HCT116 (cell line): ENCODE data around the gene NBEAL2. TPM values are rescaled to one million over a fixed set of nuclear protein-coding genes. Genes with fewer than 3 reads are reported as not detected.

ENCODE experiments used
- ATAC-seq: fragments of 200-7000 bp; cut with Tn5 transposase; 2 replicates; pipeline ENCODE4 v1.9.1; 2020; ENCODE audit warnings: mild to moderate bottlenecking, moderate library complexity
- BruUV-seq: library from RNA; stranded (reverse); fragments of 400-500 nt; replicated peaks from 2 replicates; lab custom pipeline; 2021; lab: Mats Ljungman, UMichigan
- CTCF ChIA-PET: fragments of 300-600 bp; sonication (Branson Sonifier 250); formaldehyde crosslinking; loops from one replicate; lab custom pipeline; 2021; ENCODE audit warnings: antibody characterized with exemption; lab: Charles Lee
- POLR2A ChIA-PET: fragments of 300-600, 350-600 bp; sonication (Branson Sonifier 250); formaldehyde crosslinking; loops from one replicate; lab custom pipeline; 2021; ENCODE audit warnings: antibody characterized with exemption; lab: Charles Lee
- RAD21 ChIA-PET, 2 experiments: fragments of 300-600 bp; sonication (Branson Sonifier 250); formaldehyde crosslinking; loops; one replicate each; lab custom pipeline; 2023; ENCODE audit warnings: low total read pairs in 2 of 2; ENCODE audit not compliant: uncharacterized antibody in 2 of 2, unreplicated experiment in 2 of 2, low non-redundant PET in 1 of 2; lab: Charles Lee
- DNase-seq: peaks from one replicate; pipeline ENCODE4 v3.0.0-alpha.2; 2010; ENCODE audit warnings: low read depth, low spot score
- H2AFZ ChIP-seq: fragments of 200-600 bp; shearing (Covaris generic), sonication (generic); 2 replicates; pipeline ENCODE4 v1.6.1; 2017; ENCODE audit warnings: low read depth, mixed run types, mixed read lengths, antibody characterized with exemption, low read length; ENCODE audit not compliant: poor library complexity, severe bottlenecking
- H3K27ac ChIP-seq: 2 replicates; pipeline ENCODE4 v1.5.1; 2012; ENCODE audit warnings: low read depth, low read length
- H3K27me3 ChIP-seq: fragments of 200-600 bp; sonication (generic); 2 replicates; pipeline ENCODE4 v1.6.1; 2016; ENCODE audit warnings: mixed run types, low read length, mixed read lengths; ENCODE audit not compliant: insufficient read depth
- H3K36me3 ChIP-seq, 2 experiments: fragments of 200-500 bp in 1 of 2; fragments of 200-600 bp in 1 of 2; sonication (Bioruptor generic) in 1 of 2; sonication (generic) in 1 of 2; 2 replicates each; pipeline versions ENCODE4 v1.5.1 to v1.6.1; 2014 to 2016; ENCODE audit warnings: low read length in 2 of 2, inconsistent platforms in 1 of 2, mixed read lengths in 1 of 2, mixed run types in 1 of 2; ENCODE audit not compliant: insufficient read depth in 2 of 2, control insufficient read depth in 1 of 2
- H3K4me1 ChIP-seq, 2 experiments: fragments of 200-600 bp in 1 of 2; sonication (generic) in 1 of 2; 2 replicates each; pipeline versions ENCODE4 v1.5.1 to v1.6.1; 2012 to 2017; ENCODE audit warnings: low read length in 2 of 2, inconsistent platforms in 1 of 2, mild to moderate bottlenecking in 1 of 2, mixed read lengths in 1 of 2, mixed run types in 1 of 2, moderate library complexity in 1 of 2; ENCODE audit not compliant: insufficient read depth in 2 of 2, control insufficient read depth in 1 of 2
- H3K4me2 ChIP-seq: fragments of 200-600 bp; sonication (generic); 2 replicates; pipeline ENCODE4 v1.6.1; 2017; ENCODE audit warnings: mixed run types, low read length, mixed read lengths
- H3K4me3 ChIP-seq, 2 experiments: fragments of 200-600 bp in 1 of 2; sonication (generic) in 1 of 2; replicated peaks in 1 of 2; 2 replicates each; pipeline ENCODE4 v1.5.1; 2011 to 2016; ENCODE audit warnings: low read length in 2 of 2, control low read depth in 1 of 2, low read depth in 1 of 2, mild to moderate bottlenecking in 1 of 2, mixed read lengths in 1 of 2, mixed run types in 1 of 2
- H3K79me2 ChIP-seq: fragments of 200-600 bp; sonication (generic); 2 replicates; pipeline ENCODE4 v1.6.1; 2017; ENCODE audit warnings: mild to moderate bottlenecking, mixed run types, low read length, moderate library complexity, mixed read lengths; ENCODE audit not compliant: insufficient read depth
- H3K9ac ChIP-seq: fragments of 200-600 bp; sonication (generic); 2 replicates; pipeline ENCODE4 v1.6.1; 2016; ENCODE audit warnings: low read length, mixed read lengths
- H3K9me2 ChIP-seq: fragments of 200-600 bp; sonication (generic), shearing (Covaris generic); 2 replicates; pipeline ENCODE4 v1.6.1; 2017; ENCODE audit warnings: mixed run types, mild to moderate bottlenecking, moderate library complexity; ENCODE audit not compliant: insufficient read depth
- H3K9me3 ChIP-seq, 2 experiments: fragments of 200-500 bp in 1 of 2; fragments of 200-600 bp in 1 of 2; sonication (Bioruptor generic) in 1 of 2; sonication (generic) in 1 of 2; 2 replicates each; pipeline ENCODE4 v1.6.1; 2014 to 2017; ENCODE audit warnings: low read length in 2 of 2, mixed read lengths in 2 of 2, inconsistent platforms in 1 of 2, low read depth in 1 of 2, mild to moderate bottlenecking in 1 of 2, mixed run types in 1 of 2, moderate library complexity in 1 of 2; ENCODE audit not compliant: control insufficient read depth in 1 of 2, insufficient read depth in 1 of 2
- H4K20me1 ChIP-seq: fragments of 200-600 bp; sonication (generic), shearing (Covaris generic); 2 replicates; pipeline ENCODE4 v1.6.1; 2017; ENCODE audit warnings: mixed run types, mild to moderate bottlenecking, moderate library complexity; ENCODE audit not compliant: insufficient read depth
- CBX3 ChIP-seq: IDR thresholded peaks from 2 replicates; pipeline ENCODE4 v1.6.1; 2012; ENCODE audit warnings: low read depth
- CTCF ChIP-seq, 3 experiments: fragments of 200-600 bp in 1 of 3; sonication (generic) in 1 of 3; IDR thresholded peaks in 2 of 3; conservative IDR thresholded peaks in 1 of 3; 2 replicates each; pipeline ENCODE4 v1.5.1; 2012 to 2017; ENCODE audit warnings: low read depth in 2 of 3, low read length in 2 of 3, antibody characterized with exemption in 1 of 3, borderline replicate concordance in 1 of 3, control low read depth in 1 of 3, mild to moderate bottlenecking in 1 of 3, mixed read lengths in 1 of 3, mixed run types in 1 of 3, moderate library complexity in 1 of 3; ENCODE audit not compliant: insufficient read depth in 1 of 3
- POLR2AphosphoS5 ChIP-seq: IDR thresholded peaks from 2 replicates; pipeline ENCODE4 v1.6.1; 2011; ENCODE audit warnings: mild to moderate bottlenecking, low read depth, low read length, moderate library complexity
- RAD21 ChIP-seq: IDR thresholded peaks from 2 replicates; pipeline ENCODE4 v1.6.1; 2012; ENCODE audit warnings: low read depth, mild to moderate bottlenecking
- SIN3A ChIP-seq: IDR thresholded peaks from 2 replicates; pipeline ENCODE4 v1.6.1; 2012; ENCODE audit warnings: low read depth
- intact Hi-C: fragments of 100-400 bp; cut with micrococcal nuclease; formaldehyde crosslinking; loops from 2 replicates; pipeline ENCODE4 v1.10.0; 2022
- total RNA-seq: library from RNA; stranded (reverse); gene quantifications from one replicate; pipeline ENCODE4 v1.2.1, GENCODE V29; 2021; ENCODE audit not compliant: unreplicated experiment

NBEAL2 gene
- total RNA-seq, 1 experiment from 2014 or later, result 72.9 TPM

GRCh38 chr3:47005212-47006144, 26.0 kb downstream of the NBEAL2 start (continued):
- TF ChIP-seq CBX3, result no peak

DNA sequence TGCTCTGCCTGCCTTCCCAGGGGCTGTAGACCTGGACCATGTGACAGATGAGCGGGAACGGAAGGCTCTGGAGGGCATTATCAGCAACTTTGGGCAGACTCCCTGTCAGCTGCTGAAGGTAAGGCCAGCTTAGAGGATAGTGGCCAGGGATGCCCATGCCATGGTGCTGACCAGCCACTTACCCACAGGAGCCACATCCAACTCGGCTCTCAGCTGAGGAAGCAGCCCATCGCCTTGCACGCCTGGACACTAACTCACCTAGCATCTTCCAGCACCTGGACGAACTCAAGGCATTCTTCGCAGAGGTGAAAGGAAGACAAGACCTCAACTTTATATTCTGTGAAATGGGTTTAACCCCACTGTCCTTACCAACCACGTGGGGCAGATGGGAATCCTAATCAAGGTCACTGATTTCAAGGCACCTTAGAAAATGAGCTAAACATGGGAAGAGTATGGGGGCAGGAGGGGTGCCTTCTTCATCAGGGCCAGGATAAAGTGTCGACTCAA, 26.7 kb downstream of the NBEAL2 start:
- BruUV-seq, result no TSS peak

More for the DNA sequence above, 26.7 kb downstream of the NBEAL2 start:
- Histone ChIP-seq H3K79me2 (no peaks in the 10 kb centered on the region), H3K36me3 (peaks cover 6 to 23% of the 10 kb centered on the region in 2 experiments; a peak in 3 of 4 replicates), H3K9me3 (no peaks in the 10 kb centered on the region), H3K27ac (no peak overlapping the region), H3K27me3 (no peaks in the 10 kb centered on the region), H3K4me1 (no peaks in the 10 kb centered on the region), H3K4me3 (no peak overlapping the region), H4K20me1 (no peaks in the 10 kb centered on the region), H3K4me2 (no peak overlapping the region), H3K9ac (no peak overlapping the region), H3K9me2 (no peaks in the 10 kb centered on the region), H2AFZ (no peak overlapping the region)
- POLR2A ChIA-PET, result no interaction called here
- intact Hi-C loops, result no loop called here
- RAD21 ChIA-PET, result no interaction called here
- DNase-seq (no peak), ATAC-seq (no peak)
- TF ChIP-seq SIN3A, result no peak
- TF ChIP-seq POLR2AphosphoS5, result no peak
- no peak for TF ChIP-seq RAD21
- TF ChIP-seq CTCF (IDR thresholded peaks at IDR 0.05 in 2 of 3, conservative IDR thresholded peaks at IDR 0.05 in 1 of 3; ENCODE audit: borderline replicate concordance in 1 of 3, insufficient read depth in 1 of 3, low read depth in 2 of 3, low read length in 2 of 3), result no peak
- CTCF ChIA-PET, result no interaction called here
